Measurements from ENCODE around the gene PRKN.

Gene PRKN

GRCh38 chr6:161837449-161837735 is 890.2 kb downstream of the PRKN start:
- Histone ChIP-seq H3K4me1 (ENCODE audit: low read length) (no peaks in the 10 kb centered on the region), H3K9ac (ENCODE audit: low read length) (no peak overlapping the region), H3K9me2 (replicated peaks; ENCODE audit: insufficient read depth, low read length) (no peaks in the 10 kb centered on the region), H2AFZ (ENCODE audit: low read length) (no peak overlapping the region), H3K4me2 (ENCODE audit: low read depth, low read length) (no peak overlapping the region), H3K9me3 (replicated peaks; ENCODE audit: insufficient read depth, low read length) (no peaks in the 10 kb centered on the region), H3K79me2 (ENCODE audit: low read length) (no peaks in the 10 kb centered on the region), H3F3A (ENCODE audit: insufficient read depth, low read length) (no peaks in the 10 kb centered on the region), H3K27ac (ENCODE audit: low read length) (no peak overlapping the region), H4K20me1 (ENCODE audit: insufficient read depth, low read length) (no peaks in the 10 kb centered on the region), H3K27me3 (replicated peaks; ENCODE audit: insufficient read depth, low read length) (no peaks in the 10 kb centered on the region), H3K36me3 (replicated peaks; ENCODE audit: insufficient read depth, low read length) (no peaks in the 10 kb centered on the region), H3K4me3 (ENCODE audit: low read length) (no peak overlapping the region)
- TF ChIP-seq CTCF (IDR thresholded peaks at IDR 0.05; ENCODE audit: low read length) (no peak), EZH2 (optimal IDR thresholded peaks at IDR 0.05; ENCODE audit: low read depth, low read length) (no peak), EZH2phosphoT487 (IDR thresholded peaks at IDR 0.05; ENCODE audit: low read length) (no peak)
- no peak for DNase-seq

- Histone ChIP-seq H2AFZ (ENCODE audit: low read length) (no peak overlapping the region), H3K36me3 (replicated peaks; ENCODE audit: insufficient read depth, low read length) (no peaks in the 10 kb centered on the region), H4K20me1 (ENCODE audit: insufficient read depth, low read length) (no peaks in the 10 kb centered on the region), H3K9me3 (replicated peaks; ENCODE audit: insufficient read depth, low read length) (no peaks in the 10 kb centered on the region), H3K27me3 (replicated peaks; ENCODE audit: insufficient read depth, low read length) (no peaks in the 10 kb centered on the region), H3K27ac (ENCODE audit: low read length) (no peak overlapping the region), H3K4me1 (ENCODE audit: low read length) (no peaks in the 10 kb centered on the region), H3K79me2 (ENCODE audit: low read length) (no peaks in the 10 kb centered on the region), H3K9ac (ENCODE audit: low read length) (no peak overlapping the region), H3K9me2 (replicated peaks; ENCODE audit: insufficient read depth, low read length) (no peaks in the 10 kb centered on the region), H3K4me3 (ENCODE audit: low read length) (no peak overlapping the region), H3K4me2 (ENCODE audit: low read depth, low read length) (no peak overlapping the region), H3F3A (ENCODE audit: insufficient read depth, low read length) (no peaks in the 10 kb centered on the region)
- TF ChIP-seq EZH2 (optimal IDR thresholded peaks at IDR 0.05; ENCODE audit: low read depth, low read length) (no peak), EZH2phosphoT487 (IDR thresholded peaks at IDR 0.05; ENCODE audit: low read length) (no peak), CTCF (IDR thresholded peaks at IDR 0.05; ENCODE audit: low read length) (no peak)
- DNase-seq: no peak
Observed at GRCh38 chr6:161836643-161837448, 890.7 kb downstream of the PRKN start.

GRCh38 chr6:161835500-161836215 is 891.9 kb downstream of the PRKN start:
- Histone ChIP-seq H3K27ac (ENCODE audit: low read length) (no peak overlapping the region), H3K9me2 (replicated peaks; ENCODE audit: insufficient read depth, low read length) (no peaks in the 10 kb centered on the region), H3K4me2 (ENCODE audit: low read depth, low read length) (no peak overlapping the region), H3K4me1 (ENCODE audit: low read length) (no peaks in the 10 kb centered on the region), H3K9me3 (replicated peaks; ENCODE audit: insufficient read depth, low read length) (no peaks in the 10 kb centered on the region), H4K20me1 (ENCODE audit: insufficient read depth, low read length) (no peaks in the 10 kb centered on the region), H3K36me3 (replicated peaks; ENCODE audit: insufficient read depth, low read length) (no peaks in the 10 kb centered on the region), H3K9ac (ENCODE audit: low read length) (no peak overlapping the region), H3K79me2 (ENCODE audit: low read length) (no peaks in the 10 kb centered on the region), H2AFZ (ENCODE audit: low read length) (no peak overlapping the region), H3K27me3 (replicated peaks; ENCODE audit: insufficient read depth, low read length) (no peaks in the 10 kb centered on the region), H3K4me3 (ENCODE audit: low read length) (no peak overlapping the region), H3F3A (ENCODE audit: insufficient read depth, low read length) (no peaks in the 10 kb centered on the region)
- DNase-seq: no peak
- TF ChIP-seq EZH2phosphoT487 (IDR thresholded peaks at IDR 0.05; ENCODE audit: low read length): no peak
- no peak for TF ChIP-seq CTCF (IDR thresholded peaks at IDR 0.05; ENCODE audit: low read length)
- TF ChIP-seq EZH2 (optimal IDR thresholded peaks at IDR 0.05; ENCODE audit: low read depth, low read length): no peak
